Endothelial cell of umbilical vein (primary cell): Measurements from ENCODE around the gene LMNA. TPM values are rescaled to one million over a fixed set of nuclear protein-coding genes. Genes with fewer than 3 reads are reported as not detected.

ENCODE experiments used
- BruUV-seq: library from RNA; stranded (reverse); fragments of 400-500 nt; replicated peaks from 2 replicates; lab custom pipeline; 2021; lab: Mats Ljungman, UMichigan
- CTCF ChIA-PET: fragments of 300-600, 350-600 bp; sonication (Branson Sonifier 250); formaldehyde crosslinking; loops from one replicate; lab custom pipeline; 2021; ENCODE audit warnings: antibody characterized with exemption, inconsistent platforms; lab: Charles Lee
- POLR2A ChIA-PET: fragments of 300-600, 350-600 bp; sonication (Branson Sonifier 250); formaldehyde crosslinking; loops from one replicate; lab custom pipeline; 2021; ENCODE audit warnings: antibody characterized with exemption, inconsistent platforms; lab: Charles Lee
- DNase-seq: peaks from one replicate; pipeline ENCODE4 v3.0.0-alpha.2; 2011; ENCODE audit warnings: low read depth, low spot score
- FAIRE-seq: peaks from 2 replicates; lab custom pipeline; 2011; peaks lifted over from hg19 to GRCh38; lab: Jason Lieb, UNC
- H2AFZ ChIP-seq: 2 replicates; pipeline ENCODE4 v1.6.0; 2012; ENCODE audit warnings: low read depth, low read length, control low read depth, inconsistent platforms
- H3K27ac ChIP-seq: 2 replicates; pipeline ENCODE4 v1.5.1; 2011; ENCODE audit warnings: low read depth, mild to moderate bottlenecking, control low read depth, low read length, moderate library complexity; ENCODE audit not compliant: insufficient read depth
- H3K27me3 ChIP-seq, 2 experiments: 2 replicates each; pipeline versions ENCODE4 v1.6.0 to v1.6.1; 2011; ENCODE audit warnings: low read length in 2 of 2, mixed read lengths in 1 of 2; ENCODE audit not compliant: control insufficient read depth in 2 of 2, insufficient read depth in 2 of 2
- H3K36me3 ChIP-seq, 2 experiments: 2 replicates in 1 of 2; 3 replicates in 1 of 2; pipeline ENCODE4 v1.5.1; 2011; ENCODE audit warnings: low read length in 2 of 2, mild to moderate bottlenecking in 1 of 2, moderate library complexity in 1 of 2; ENCODE audit not compliant: control insufficient read depth in 2 of 2, insufficient read depth in 2 of 2; ENCODE audit errors: extremely low read depth in 1 of 2
- H3K4me1 ChIP-seq: 3 replicates; pipeline ENCODE4 v1.5.1; 2011; ENCODE audit warnings: mild to moderate bottlenecking, low read length; ENCODE audit not compliant: control insufficient read depth, insufficient read depth; ENCODE audit errors: extremely low read depth
- H3K4me2 ChIP-seq: 2 replicates; pipeline ENCODE4 v1.6.1; 2011; ENCODE audit warnings: low read length, control low read depth, mixed read lengths; ENCODE audit not compliant: insufficient read depth
- H3K4me3 ChIP-seq, 3 experiments: fragments of 200-600 bp in 1 of 3; sonication (generic), shearing (Covaris generic) in 1 of 3; replicated peaks in 1 of 3; 2 replicates each; pipeline ENCODE4 v1.5.1; 2011 to 2016; ENCODE audit warnings: control low read depth in 3 of 3, low read length in 3 of 3, mild to moderate bottlenecking in 2 of 3, inconsistent platforms in 1 of 3, low read depth in 1 of 3, moderate library complexity in 1 of 3; ENCODE audit not compliant: insufficient read depth in 1 of 3
- H3K79me2 ChIP-seq: 2 replicates; pipeline ENCODE4 v1.6.0; 2012; ENCODE audit warnings: low read length, inconsistent platforms; ENCODE audit not compliant: control insufficient read depth, insufficient read depth
- H3K9ac ChIP-seq: replicated peaks from 2 replicates; pipeline ENCODE3; 2011; ENCODE audit warnings: low read length, control low read depth; ENCODE audit not compliant: insufficient read depth; ENCODE audit errors: extremely low read depth
- H3K9me1 ChIP-seq: replicated peaks from 3 replicates; pipeline ENCODE4 v1.6.0; 2011; ENCODE audit warnings: mild to moderate bottlenecking, low read length; ENCODE audit not compliant: control insufficient read depth, insufficient read depth; ENCODE audit errors: extremely low read depth
- H3K9me3 ChIP-seq: replicated peaks from 2 replicates; pipeline ENCODE4 v1.5.1; 2012; ENCODE audit warnings: low read length, inconsistent platforms; ENCODE audit not compliant: control insufficient read depth, insufficient read depth
- H4K20me1 ChIP-seq: replicated peaks from 2 replicates; pipeline ENCODE3; 2011; ENCODE audit warnings: mild to moderate bottlenecking, low read length; ENCODE audit not compliant: control insufficient read depth, insufficient read depth; ENCODE audit errors: extremely low read depth
- EZH2 ChIP-seq: IDR thresholded peaks from 2 replicates; pipeline ENCODE4 v1.6.1; 2012; ENCODE audit warnings: borderline replicate concordance, low read depth, mild to moderate bottlenecking, moderate library complexity, low read length, inconsistent platforms; ENCODE audit not compliant: severe bottlenecking
- FOS ChIP-seq: IDR thresholded peaks from 2 replicates; pipeline ENCODE4 v1.6.1; 2011; ENCODE audit warnings: mild to moderate bottlenecking, low read length, moderate library complexity, borderline replicate concordance; ENCODE audit not compliant: insufficient read depth
- GATA2 ChIP-seq: IDR thresholded peaks from 2 replicates; pipeline ENCODE4 v1.7.0; 2011; ENCODE audit warnings: low read depth, mild to moderate bottlenecking, moderate library complexity, mixed read lengths, low read length; ENCODE audit not compliant: insufficient read length, insufficient read depth
- JUN ChIP-seq: IDR thresholded peaks from 2 replicates; pipeline ENCODE4 v1.6.1; 2011; ENCODE audit warnings: borderline replicate concordance, low read depth; ENCODE audit not compliant: insufficient read length, insufficient read depth
- MYC ChIP-seq: IDR thresholded peaks from one replicate; pipeline ENCODE4 v1.6.1; 2011; ENCODE audit warnings: mild to moderate bottlenecking, low read depth, low read length
- POLR2A ChIP-seq: IDR thresholded peaks from 2 replicates; pipeline ENCODE4 v1.6.1; 2012; ENCODE audit warnings: low read depth, mild to moderate bottlenecking, control low read depth, low read length
- POLR2AphosphoS5 ChIP-seq: IDR thresholded peaks from 2 replicates; pipeline ENCODE4 v1.6.1; 2012; ENCODE audit warnings: low read depth, mild to moderate bottlenecking, control low read depth, low read length, moderate library complexity; ENCODE audit not compliant: insufficient read depth
- dilution Hi-C: fragments of 300-500 bp; cut with MboI; formaldehyde crosslinking; loops from one replicate; pipeline ENCODE4 v1.15.0; 2019; ENCODE audit warnings: low sequenced_read_pairs; ENCODE audit not compliant: extremely low pct_ligation_motif_present
- intact Hi-C: fragments of 100-400 bp; cut with micrococcal nuclease; formaldehyde crosslinking; loops from one replicate; pipeline ENCODE4 v1.10.0; 2022
- polyA plus RNA-seq, 4 experiments: library from polyadenylated mRNA; depleted of rRNA in 3 of 4; stranded (reverse) in 3 of 4; unstranded in 1 of 4; fragments of >200 nt; gene quantifications; 2 replicates each; pipeline versions ENCODE4 v1.2.1 to v1.2.3, GENCODE V29; 2011 to 2012; ENCODE audit warnings: missing spikeins in 1 of 4
- total RNA-seq: library from RNA; stranded (reverse); gene quantifications from 2 replicates; pipeline ENCODE4 v1.2.3, GENCODE V29; 2021
- TF ChIP-seq, protein P1 (sequence below), 2 donors: IDR thresholded peaks; 1 replicate in 1 of 2; 2 replicates in 1 of 2; pipeline ENCODE4 v1.5.1; 2011; ENCODE audit warnings: low read length in 2 of 2, mild to moderate bottlenecking in 2 of 2, moderate library complexity in 2 of 2, control low read depth in 1 of 2, inconsistent platforms in 1 of 2, low read depth in 1 of 2; ENCODE audit not compliant: insufficient read depth in 1 of 2; ENCODE audit errors: extremely low read depth in 1 of 2
- TF ChIP-seq, protein P2 (sequence below): IDR thresholded peaks from 2 replicates; pipeline ENCODE4 v1.6.1; 2011; ENCODE audit not compliant: insufficient read depth, insufficient read length

LMNA gene
- total and polyA plus RNA-seq, 2 donors (not counting 3 experiments of a cell fraction or from before 2014, with no cell fraction given): 371 to 742 TPM

GRCh38 chr1:156112276-156113137 lies 2.0 kb upstream of the LMNA start:
- no peak for FAIRE-seq
- H3K27ac ChIP-seq: no peak overlapping the region
- no peaks in the 10 kb centered on the region for H3K27me3 ChIP-seq
- intact Hi-C loops: no loop called here
- H3K4me2 ChIP-seq: no peak overlapping the region
- no peak overlapping the region for H3K4me3 ChIP-seq
- POLR2A ChIA-PET: interaction anchor here (3.4 to 3.7 kb wide), 2 partner anchors 9 to 16 kb away, joined by 17 to 55 read pairs; no protein-coding TSS in a partner anchor
- H4K20me1 ChIP-seq: no peaks in the 10 kb centered on the region
- H2AFZ ChIP-seq: no peak overlapping the region
- CTCF ChIA-PET: interaction anchor here (0.6 to 13.3 kb wide), 4 partner anchors 11 to 51 kb away, joined by 4 to 283 read pairs (median 42); no protein-coding TSS in a partner anchor
- H3K79me2 ChIP-seq: peaks cover 30% of the 10 kb centered on the region
- no peaks in the 10 kb centered on the region for H3K9me1 ChIP-seq
- no peak for DNase-seq
- dilution Hi-C loops: no loop called here
- BruUV-seq: no TSS peak
- no peak overlapping the region for H3K9ac ChIP-seq
- H3K9me3 ChIP-seq: no peaks in the 10 kb centered on the region
- H3K4me1 ChIP-seq: peaks cover 9% of the 10 kb centered on the region
- no peaks in the 10 kb centered on the region for H3K36me3 ChIP-seq
- TF ChIP-seq POLR2A (no peak), POLR2AphosphoS5 (no peak), FOS (no peak), JUN (no peak), MYC (no peak), EZH2 (no peak), GATA2 (no peak)
- TF ChIP-seq, protein P1, sequence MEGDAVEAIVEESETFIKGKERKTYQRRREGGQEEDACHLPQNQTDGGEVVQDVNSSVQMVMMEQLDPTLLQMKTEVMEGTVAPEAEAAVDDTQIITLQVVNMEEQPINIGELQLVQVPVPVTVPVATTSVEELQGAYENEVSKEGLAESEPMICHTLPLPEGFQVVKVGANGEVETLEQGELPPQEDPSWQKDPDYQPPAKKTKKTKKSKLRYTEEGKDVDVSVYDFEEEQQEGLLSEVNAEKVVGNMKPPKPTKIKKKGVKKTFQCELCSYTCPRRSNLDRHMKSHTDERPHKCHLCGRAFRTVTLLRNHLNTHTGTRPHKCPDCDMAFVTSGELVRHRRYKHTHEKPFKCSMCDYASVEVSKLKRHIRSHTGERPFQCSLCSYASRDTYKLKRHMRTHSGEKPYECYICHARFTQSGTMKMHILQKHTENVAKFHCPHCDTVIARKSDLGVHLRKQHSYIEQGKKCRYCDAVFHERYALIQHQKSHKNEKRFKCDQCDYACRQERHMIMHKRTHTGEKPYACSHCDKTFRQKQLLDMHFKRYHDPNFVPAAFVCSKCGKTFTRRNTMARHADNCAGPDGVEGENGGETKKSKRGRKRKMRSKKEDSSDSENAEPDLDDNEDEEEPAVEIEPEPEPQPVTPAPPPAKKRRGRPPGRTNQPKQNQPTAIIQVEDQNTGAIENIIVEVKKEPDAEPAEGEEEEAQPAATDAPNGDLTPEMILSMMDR (IDR thresholded peaks at IDR 0.05; ENCODE audit: extremely low read depth in 1 of 2, insufficient read depth in 1 of 2, low read depth in 1 of 2, low read length in 2 of 2): no peak
- TF ChIP-seq, protein P2, sequence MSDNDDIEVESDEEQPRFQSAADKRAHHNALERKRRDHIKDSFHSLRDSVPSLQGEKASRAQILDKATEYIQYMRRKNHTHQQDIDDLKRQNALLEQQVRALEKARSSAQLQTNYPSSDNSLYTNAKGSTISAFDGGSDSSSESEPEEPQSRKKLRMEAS: no peak
